ENCODE measurements around the gene TMEM176A. TPM values are rescaled to one million over a fixed set of nuclear protein-coding genes. Genes with fewer than 3 reads are reported as not detected.

The TMEM176A gene
- total and polyA plus RNA-seq, 2 donors from 2014 or later = 288 to 513 TPM

DNA sequence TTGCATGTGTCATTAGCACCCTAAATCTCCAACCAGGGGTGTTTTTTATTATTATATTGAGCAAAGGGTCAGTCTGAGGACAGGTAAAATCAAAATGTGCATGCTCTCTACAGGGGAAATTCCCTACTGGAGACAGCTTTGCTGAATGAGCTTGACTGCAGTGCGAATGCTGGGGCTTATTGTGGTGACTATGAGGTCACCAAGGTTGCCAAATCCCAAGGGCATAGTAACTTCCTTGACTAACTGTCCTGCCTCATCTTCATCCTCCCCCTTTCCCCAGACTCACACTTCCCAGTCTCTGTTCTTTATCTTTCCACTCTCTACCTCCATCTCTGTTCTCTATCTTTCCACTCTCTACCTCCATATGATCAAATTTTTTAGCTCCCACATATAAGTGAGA lies 28.9 kb downstream of the TMEM176A start:
- H3K4me1 ChIP-seq (ENCODE audit: control insufficient read depth in 2 of 3, insufficient read depth in 2 of 3, low read depth in 1 of 3, low read length in 3 of 3) = peaks cover 0 to 13% (median 5%) of the 10 kb centered on the region in 3 donors
- no peaks in the 10 kb centered on the region for H3K36me3 ChIP-seq (ENCODE audit: control insufficient read depth in 2 of 3, insufficient read depth in 3 of 3, low read length in 3 of 3)

GRCh38 chr7:150830937-150831336 lies 30.4 kb downstream of the TMEM176A start:
- no peaks in the 10 kb centered on the region for H3K9me3 ChIP-seq (ENCODE audit: control insufficient read depth in 2 of 3, insufficient read depth in 1 of 3, low read length in 3 of 3)
- TF ChIP-seq, protein P1, sequence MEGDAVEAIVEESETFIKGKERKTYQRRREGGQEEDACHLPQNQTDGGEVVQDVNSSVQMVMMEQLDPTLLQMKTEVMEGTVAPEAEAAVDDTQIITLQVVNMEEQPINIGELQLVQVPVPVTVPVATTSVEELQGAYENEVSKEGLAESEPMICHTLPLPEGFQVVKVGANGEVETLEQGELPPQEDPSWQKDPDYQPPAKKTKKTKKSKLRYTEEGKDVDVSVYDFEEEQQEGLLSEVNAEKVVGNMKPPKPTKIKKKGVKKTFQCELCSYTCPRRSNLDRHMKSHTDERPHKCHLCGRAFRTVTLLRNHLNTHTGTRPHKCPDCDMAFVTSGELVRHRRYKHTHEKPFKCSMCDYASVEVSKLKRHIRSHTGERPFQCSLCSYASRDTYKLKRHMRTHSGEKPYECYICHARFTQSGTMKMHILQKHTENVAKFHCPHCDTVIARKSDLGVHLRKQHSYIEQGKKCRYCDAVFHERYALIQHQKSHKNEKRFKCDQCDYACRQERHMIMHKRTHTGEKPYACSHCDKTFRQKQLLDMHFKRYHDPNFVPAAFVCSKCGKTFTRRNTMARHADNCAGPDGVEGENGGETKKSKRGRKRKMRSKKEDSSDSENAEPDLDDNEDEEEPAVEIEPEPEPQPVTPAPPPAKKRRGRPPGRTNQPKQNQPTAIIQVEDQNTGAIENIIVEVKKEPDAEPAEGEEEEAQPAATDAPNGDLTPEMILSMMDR (IDR thresholded peaks at IDR 0.05; ENCODE audit: borderline replicate concordance, extremely low read depth, insufficient read depth) = no peak
- no peak overlapping the region for H3K9ac ChIP-seq (ENCODE audit: low read length in 3 of 3)
- no peaks in the 10 kb centered on the region for H3K36me3 ChIP-seq (ENCODE audit: control insufficient read depth in 2 of 3, insufficient read depth in 3 of 3, low read length in 3 of 3)
- H3K27ac ChIP-seq (ENCODE audit: low read depth in 2 of 2, low read length in 2 of 2) = no peak overlapping the region
- H3K4me1 ChIP-seq (ENCODE audit: control insufficient read depth in 2 of 3, insufficient read depth in 2 of 3, low read depth in 1 of 3, low read length in 3 of 3) = peaks cover 0 to 9% (median 4%) of the 10 kb centered on the region in 3 donors
- intact Hi-C loops (cut with DNase I) = no loop called here
- no peaks in the 10 kb centered on the region for H3K27me3 ChIP-seq (ENCODE audit: control insufficient read depth, insufficient read depth, low read length)
- DNase-seq (no peak), FAIRE-seq (no peak)
- no peak overlapping the region for H3K4me3 ChIP-seq (ENCODE audit: low read length in 3 of 3)

More for the DNA sequence above, 28.9 kb downstream of the TMEM176A start:
- H3K27me3 ChIP-seq (ENCODE audit: control insufficient read depth, insufficient read depth, low read length) = no peaks in the 10 kb centered on the region
- FAIRE-seq (no peak), DNase-seq (no peak)
- TF ChIP-seq, protein P1 (IDR thresholded peaks at IDR 0.05; ENCODE audit: borderline replicate concordance, extremely low read depth, insufficient read depth) = no peak
- H3K4me3 ChIP-seq (ENCODE audit: low read length in 3 of 3) = no peak overlapping the region
- no peaks in the 10 kb centered on the region for H3K9me3 ChIP-seq (ENCODE audit: control insufficient read depth in 2 of 3, insufficient read depth in 1 of 3, low read length in 3 of 3)
- H3K9ac ChIP-seq (ENCODE audit: low read length in 3 of 3) = no peak overlapping the region
- H3K27ac ChIP-seq (ENCODE audit: low read depth in 2 of 2, low read length in 2 of 2) = no peak overlapping the region
- intact Hi-C loops (cut with DNase I) = no loop called here

DNA sequence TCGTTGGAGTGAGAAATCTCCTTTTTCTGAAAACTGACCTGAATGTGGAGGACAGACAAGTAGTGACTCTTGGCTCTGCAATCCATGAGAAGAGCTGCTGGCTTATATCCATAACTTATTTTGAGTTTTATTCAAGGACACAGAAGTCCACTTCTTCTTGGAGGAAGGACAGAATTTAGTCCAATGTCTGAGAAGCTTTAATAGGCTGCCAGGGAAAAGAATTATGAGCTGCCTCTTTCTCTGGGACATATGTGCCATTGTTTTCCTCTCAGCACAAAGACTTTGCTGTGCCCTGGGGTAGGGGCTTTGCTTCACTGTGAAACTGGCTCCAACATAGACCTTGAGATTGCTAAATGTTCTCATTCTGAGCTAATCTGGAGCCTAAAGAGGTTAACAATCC lies 31.3 kb downstream of the TMEM176A start:
- intact Hi-C loops (cut with DNase I) = no loop called here
- H3K27ac ChIP-seq (ENCODE audit: low read depth in 2 of 2, low read length in 2 of 2) = no peak overlapping the region
- H3K4me1 ChIP-seq (ENCODE audit: control insufficient read depth in 2 of 3, insufficient read depth in 2 of 3, low read depth in 1 of 3, low read length in 3 of 3) = peaks cover 0 to under 1% (median 0%) of the 10 kb centered on the region in 3 donors
- DNase-seq (no peak), FAIRE-seq (no peak)
- no peak overlapping the region for H3K4me3 ChIP-seq (ENCODE audit: low read length in 3 of 3)
- TF ChIP-seq, protein P1 (IDR thresholded peaks at IDR 0.05; ENCODE audit: borderline replicate concordance, extremely low read depth, insufficient read depth) = no peak
- H3K9ac ChIP-seq (ENCODE audit: low read length in 3 of 3) = no peak overlapping the region
- H3K27me3 ChIP-seq (ENCODE audit: control insufficient read depth, insufficient read depth, low read length) = no peaks in the 10 kb centered on the region
- no peaks in the 10 kb centered on the region for H3K36me3 ChIP-seq (ENCODE audit: control insufficient read depth in 2 of 3, insufficient read depth in 3 of 3, low read length in 3 of 3)
- H3K9me3 ChIP-seq (ENCODE audit: control insufficient read depth in 2 of 3, insufficient read depth in 1 of 3, low read length in 3 of 3) = no peaks in the 10 kb centered on the region

DNA sequence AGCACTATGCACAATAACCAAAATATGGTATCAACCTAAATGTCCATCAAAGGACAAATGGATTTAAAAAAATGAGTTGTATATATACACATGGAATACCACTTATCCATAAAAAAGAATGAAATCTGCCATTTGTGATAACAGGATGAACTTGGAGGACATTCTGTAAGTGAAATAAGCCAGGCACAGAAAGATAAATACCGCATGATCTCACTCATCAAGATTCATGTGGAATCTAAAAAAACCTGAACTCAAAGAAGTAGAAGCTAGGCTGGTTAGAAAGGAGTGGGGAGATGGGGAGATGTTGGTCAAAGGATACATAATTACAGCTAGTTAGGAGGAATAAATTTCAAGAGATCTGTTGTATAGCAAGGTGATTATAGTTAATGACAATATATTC lies 34.5 kb downstream of the TMEM176A start:
- Histone ChIP-seq H3K9ac (ENCODE audit: low read length in 3 of 3) (no peak overlapping the region), H3K27ac (ENCODE audit: low read depth in 2 of 2, low read length in 2 of 2) (no peak overlapping the region), H3K9me3 (ENCODE audit: control insufficient read depth in 2 of 3, insufficient read depth in 1 of 3, low read length in 3 of 3) (no peaks in the 10 kb centered on the region), H3K36me3 (ENCODE audit: control insufficient read depth in 2 of 3, insufficient read depth in 3 of 3, low read length in 3 of 3) (no peaks in the 10 kb centered on the region), H3K4me3 (ENCODE audit: low read length in 3 of 3) (no peak overlapping the region), H3K27me3 (ENCODE audit: control insufficient read depth, insufficient read depth, low read length) (no peaks in the 10 kb centered on the region), H3K4me1 (ENCODE audit: control insufficient read depth in 2 of 3, insufficient read depth in 2 of 3, low read depth in 1 of 3, low read length in 3 of 3) (peaks cover 0 to 4% (median 2%) of the 10 kb centered on the region in 3 donors)
- intact Hi-C loops (cut with DNase I) = no loop called here
- DNase-seq = no peak
- TF ChIP-seq, protein P1 (IDR thresholded peaks at IDR 0.05; ENCODE audit: borderline replicate concordance, extremely low read depth, insufficient read depth) = no peak
- no peak for FAIRE-seq

Data from kidney (tissue), 14 donors.